HepG2 (cell line): Measurements from ENCODE around the gene SCN2A. TPM values are rescaled to one million over a fixed set of nuclear protein-coding genes. Genes with fewer than 3 reads are reported as not detected.

ENCODE experiments used
- ATAC-seq: fragments of 200-7000 bp; cut with Tn5 transposase; 3 replicates; pipeline ENCODE4 v1.9.1; 2020; ENCODE audit warnings: mild to moderate bottlenecking, moderate library complexity
- BruUV-seq: library from RNA; stranded (reverse); fragments of 400-500 nt; replicated peaks from 2 replicates; lab custom pipeline; 2021; lab: Mats Ljungman, UMichigan
- CTCF ChIA-PET: fragments of 300-600 bp; formaldehyde crosslinking; extraction: SDS; loops from one replicate; lab custom pipeline; 2021; ENCODE audit warnings: low total read pairs, inconsistent platforms, low intra/inter-chr PET ratio; lab: Yijun Ruan, JAX
- POLR2A ChIA-PET: fragments of 350-600 bp; sonication (Branson Sonifier 250); formaldehyde crosslinking; loops from one replicate; lab custom pipeline; 2020; ENCODE audit warnings: antibody characterized with exemption, inconsistent platforms; lab: Yijun Ruan, JAX
- DNase-seq: peaks from one replicate; pipeline ENCODE4 v3.0.0-alpha.2; 2015; ENCODE audit warnings: low spot score
- FAIRE-seq: peaks from 3 replicates; lab custom pipeline; 2011; peaks lifted over from hg19 to GRCh38; lab: Jason Lieb, UNC
- H2AFZ ChIP-seq: one replicate; pipeline ENCODE4 v1.6.1; 2011; ENCODE audit warnings: low read length, inconsistent platforms
- H3K27ac ChIP-seq: fragments of 300-600 bp; 3 replicates; pipeline ENCODE4 v1.8.0; 2011; ENCODE audit warnings: mixed run types, mild to moderate bottlenecking, mixed read lengths, low read length, inconsistent platforms; ENCODE audit not compliant: insufficient read depth; ENCODE audit errors: extremely low read length
- H3K27me3 ChIP-seq, 2 experiments: fragments of 200-600 bp in 1 of 2; 2 replicates in 1 of 2; 3 replicates in 1 of 2; pipeline versions ENCODE4 v1.6.0 to v1.8.0; 2011; ENCODE audit warnings: low read length in 2 of 2, mild to moderate bottlenecking in 2 of 2, moderate library complexity in 2 of 2, inconsistent platforms in 1 of 2; ENCODE audit not compliant: insufficient read depth in 2 of 2, control insufficient read depth in 1 of 2
- H3K36me3 ChIP-seq, 2 experiments: fragments of 200-600 bp in 1 of 2; replicated peaks in 1 of 2; 2 replicates in 1 of 2; 3 replicates in 1 of 2; pipeline versions ENCODE4 v1.5.1 to v1.8.0; 2011; ENCODE audit warnings: low read length in 2 of 2, inconsistent platforms in 1 of 2; ENCODE audit not compliant: insufficient read depth in 2 of 2, control insufficient read depth in 1 of 2
- H3K4me1 ChIP-seq: 2 replicates; pipeline ENCODE4 v1.5.1; 2012; ENCODE audit warnings: low read length, inconsistent platforms; ENCODE audit not compliant: insufficient read depth
- H3K4me2 ChIP-seq: 2 replicates; pipeline ENCODE4 v1.6.0; 2011; ENCODE audit warnings: low read depth, low read length, inconsistent platforms
- H3K4me3 ChIP-seq, 3 experiments: fragments of 200-600 bp in 1 of 3; sonication (generic), shearing (Covaris generic) in 1 of 3; replicated peaks in 1 of 3; 2 replicates each; pipeline ENCODE4 v1.5.1; 2011 to 2016; ENCODE audit warnings: low read length in 3 of 3, inconsistent platforms in 2 of 3, low read depth in 2 of 3, mild to moderate bottlenecking in 2 of 3, control low read depth in 1 of 3, mixed read lengths in 1 of 3; ENCODE audit not compliant: insufficient read depth in 1 of 3
- H3K79me2 ChIP-seq: one replicate; pipeline ENCODE4 v1.6.1; 2011; ENCODE audit warnings: low read length, inconsistent platforms; ENCODE audit not compliant: insufficient read depth
- H3K9ac ChIP-seq: 2 replicates; pipeline ENCODE4 v1.6.0; 2011; ENCODE audit warnings: mild to moderate bottlenecking, low read depth, low read length, inconsistent platforms; ENCODE audit not compliant: insufficient read depth
- H3K9me3 ChIP-seq: 2 replicates; pipeline ENCODE4 v1.5.1; 2012; ENCODE audit warnings: mild to moderate bottlenecking, low read length
- H4K20me1 ChIP-seq: 2 replicates; pipeline ENCODE4 v1.6.0; 2011; ENCODE audit warnings: inconsistent platforms, mild to moderate bottlenecking, low read length, moderate library complexity; ENCODE audit not compliant: insufficient read depth
- CREM ChIP-seq, 2 experiments: sonication (generic) in 1 of 2; formaldehyde crosslinking in 1 of 2; IDR thresholded peaks; 2 replicates each; pipeline versions ENCODE4 v1.4.0 to v1.6.1; 2016 to 2020; ENCODE audit warnings: antibody characterized with exemption in 1 of 2, mild to moderate bottlenecking in 1 of 2, missing genetic modification reagents in 1 of 2
- GTF3A ChIP-seq: sonication (generic); formaldehyde crosslinking; conservative IDR thresholded peaks from 2 replicates; pipeline ENCODE4 v1.4.0; 2020; ENCODE audit warnings: mild to moderate bottlenecking, missing genetic modification reagents
- JDP2 ChIP-seq: sonication (generic); formaldehyde crosslinking; IDR thresholded peaks from 2 replicates; pipeline ENCODE4 v1.8.1; 2022; ENCODE audit warnings: missing genetic modification reagents, borderline replicate concordance
- MIER2 ChIP-seq: IDR thresholded peaks from 2 replicates; pipeline ENCODE4 v1.6.1; 2016; ENCODE audit warnings: missing biosample characterization, missing genetic modification reagents
- NAIF1 ChIP-seq: sonication (generic); formaldehyde crosslinking; IDR thresholded peaks from 2 replicates; pipeline ENCODE4 v1.5.0; 2020; ENCODE audit warnings: mild to moderate bottlenecking, missing genetic modification reagents, borderline replicate concordance
- NONO ChIP-seq, 2 experiments: fragments of 450-650 bp in 1 of 2; sonication (generic) in 1 of 2; formaldehyde crosslinking in 1 of 2; IDR thresholded peaks in 1 of 2; conservative IDR thresholded peaks in 1 of 2; 2 replicates each; pipeline versions ENCODE4 v1.6.1 to v1.8.0; 2017 to 2022; ENCODE audit warnings: mild to moderate bottlenecking in 1 of 2, missing genetic modification reagents in 1 of 2, moderate library complexity in 1 of 2
- SALL1 ChIP-seq: sonication (generic); formaldehyde crosslinking; IDR thresholded peaks from 2 replicates; pipeline ENCODE4 v1.8.0; 2022; ENCODE audit warnings: mild to moderate bottlenecking, missing genetic modification reagents
- ZNF563 ChIP-seq: sonication (generic); formaldehyde crosslinking; IDR thresholded peaks from 2 replicates; pipeline ENCODE4 v1.8.0; 2022; ENCODE audit warnings: mild to moderate bottlenecking, moderate library complexity, missing genetic modification reagents
- ZNF816 ChIP-seq: sonication (generic); formaldehyde crosslinking; IDR thresholded peaks from 2 replicates; pipeline ENCODE4 v1.8.0; 2022; ENCODE audit warnings: missing genetic modification reagents, mild to moderate bottlenecking, borderline replicate concordance
- ZUFSP ChIP-seq: sonication (generic); formaldehyde crosslinking; IDR thresholded peaks from 2 replicates; pipeline ENCODE4 v1.9.0; 2021; ENCODE audit warnings: missing genetic modification reagents, mild to moderate bottlenecking, borderline replicate concordance
- WGBS: methylation state at CpG from one replicate; pipeline ENCODE4 v1.1.6; 2017; ENCODE audit warnings: low lambda C conversion rate; 5-methylcytosine and 5-hydroxymethylcytosine counted together
- in situ Hi-C: cut with HindIII; loops from 2 replicates; pipeline ENCODE4 v1.10.0; 2017; ENCODE audit warnings: low pct_unique_long_range_greater_than_20kb; ENCODE audit not compliant: extremely low pct_ligation_motif_present
- intact Hi-C: fragments of 100-400 bp; cut with micrococcal nuclease; formaldehyde crosslinking; loops from one replicate; pipeline ENCODE4 v1.10.0; 2022; ENCODE audit not compliant: unreplicated experiment
- polyA plus RNA-seq, 8 experiments: library from polyadenylated mRNA; depleted of rRNA in 3 of 8; stranded (reverse) in 7 of 8; unstranded in 1 of 8; fragments of >200 nt; fragmentation: Illumina TruSeq in 4 of 8; extraction: Trizol in 4 of 8; gene quantifications; 2 replicates each; pipeline versions ENCODE4 v1.2.1 to v1.2.3, GENCODE V29; 2011 to 2016; ENCODE audit warnings: low read depth in 4 of 8, missing spikeins in 1 of 8, mixed read lengths in 1 of 8; ENCODE audit not compliant: insufficient read depth in 1 of 8
- total RNA-seq, 5 experiments: library from RNA; depleted of rRNA; stranded (reverse); fragments of >200 nt; fragmentation: Illumina TruSeq; extraction: Trizol; gene quantifications; 2 replicates each; pipeline ENCODE4 v1.2.3, GENCODE V29; 2016; ENCODE audit warnings: low read depth in 1 of 5
- TF ChIP-seq, protein P1 (sequence below): IDR thresholded peaks from 2 replicates; pipeline ENCODE4 v1.6.1; 2016; ENCODE audit warnings: mild to moderate bottlenecking, missing biosample characterization, missing genetic modification reagents
- TF ChIP-seq, protein P2 (sequence below): sonication (generic); formaldehyde crosslinking; IDR thresholded peaks from 2 replicates; pipeline ENCODE4 v1.4.0; 2020; ENCODE audit warnings: missing genetic modification reagents, mild to moderate bottlenecking, borderline replicate concordance
- TF ChIP-seq, protein P3 (sequence below): sonication (generic); formaldehyde crosslinking; IDR thresholded peaks from 2 replicates; pipeline ENCODE4 v1.4.0; 2020; ENCODE audit warnings: missing genetic modification reagents
- TF ChIP-seq, protein P4 (sequence below): IDR thresholded peaks from 2 replicates; pipeline ENCODE4 v1.6.1; 2016; ENCODE audit warnings: low read depth
- TF ChIP-seq, protein P5 (sequence below): sonication (generic); formaldehyde crosslinking; IDR thresholded peaks from 2 replicates; pipeline ENCODE4 v1.8.0; 2023; ENCODE audit warnings: mild to moderate bottlenecking, missing genetic modification reagents

The SCN2A gene
- total and polyA plus RNA-seq, 2 of the 13 experiments (the other 11 are each of a cell fraction or from before 2014, with no cell fraction given) = 0.20 to 0.30 TPM

DNA sequence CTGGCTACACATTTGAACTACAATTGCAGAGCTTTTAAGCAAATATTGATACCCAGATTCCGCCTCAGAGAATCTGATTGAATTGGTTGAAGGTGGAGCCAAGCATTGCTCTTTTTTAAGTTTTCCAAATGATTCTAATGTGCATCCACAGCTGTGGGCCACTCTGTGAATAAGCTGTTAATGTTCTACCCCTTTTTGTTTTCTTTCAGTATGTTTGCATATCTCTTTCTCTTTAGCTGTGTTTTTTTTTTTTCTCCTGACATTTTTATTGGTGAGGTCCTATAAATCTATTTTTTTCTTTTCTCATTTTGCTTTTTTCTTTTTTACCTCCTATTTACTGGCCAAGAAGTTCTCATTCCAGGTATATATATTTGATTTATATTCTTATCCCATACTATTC, 41.9 kb upstream of the SCN2A start:
- Histone ChIP-seq H3K27me3 (no peaks in the 10 kb centered on the region), H3K9ac (no peak overlapping the region), H4K20me1 (no peaks in the 10 kb centered on the region), H3K9me3 (no peaks in the 10 kb centered on the region), H3K36me3 (no peaks in the 10 kb centered on the region), H3K4me2 (no peak overlapping the region), H3K4me3 (no peak overlapping the region), H2AFZ (no peak overlapping the region), H3K27ac (no peak overlapping the region), H3K79me2 (no peaks in the 10 kb centered on the region), H3K4me1 (no peaks in the 10 kb centered on the region)
- DNase-seq (no peak), ATAC-seq (no peak), FAIRE-seq (no peak)
- WGBS = 21% methylated on average over 1 of the region's 1 CpG
- BruUV-seq = no TSS peak
- in situ Hi-C loops (no loop called here), intact Hi-C loops (no loop called here)
- POLR2A ChIA-PET = no interaction called here
- CTCF ChIA-PET = no interaction called here
- TF ChIP-seq ZNF816 (CRISPR knock-in tag) (no peak), MIER2 (CRISPR knock-in tag) (no peak), GTF3A (no peak), JDP2 (CRISPR knock-in tag) (no peak), ZNF563 (CRISPR knock-in tag) (no peak), NONO (IDR thresholded peaks at IDR 0.05) (no peak), NONO (CRISPR knock-in tag; conservative IDR thresholded peaks at IDR 0.05) (no peak), NAIF1 (CRISPR knock-in tag) (no peak), CREM (IDR thresholded peaks at IDR 0.05) (no peak), CREM (CRISPR knock-in tag; IDR thresholded peaks at IDR 0.05) (no peak), ZUFSP (CRISPR knock-in tag) (no peak), SALL1 (no peak)
- TF ChIP-seq, protein P1, sequence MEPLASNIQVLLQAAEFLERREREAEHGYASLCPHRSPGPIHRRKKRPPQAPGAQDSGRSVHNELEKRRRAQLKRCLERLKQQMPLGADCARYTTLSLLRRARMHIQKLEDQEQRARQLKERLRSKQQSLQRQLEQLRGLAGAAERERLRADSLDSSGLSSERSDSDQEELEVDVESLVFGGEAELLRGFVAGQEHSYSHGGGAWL (CRISPR knock-in tag) = no peak
- TF ChIP-seq, protein P2, sequence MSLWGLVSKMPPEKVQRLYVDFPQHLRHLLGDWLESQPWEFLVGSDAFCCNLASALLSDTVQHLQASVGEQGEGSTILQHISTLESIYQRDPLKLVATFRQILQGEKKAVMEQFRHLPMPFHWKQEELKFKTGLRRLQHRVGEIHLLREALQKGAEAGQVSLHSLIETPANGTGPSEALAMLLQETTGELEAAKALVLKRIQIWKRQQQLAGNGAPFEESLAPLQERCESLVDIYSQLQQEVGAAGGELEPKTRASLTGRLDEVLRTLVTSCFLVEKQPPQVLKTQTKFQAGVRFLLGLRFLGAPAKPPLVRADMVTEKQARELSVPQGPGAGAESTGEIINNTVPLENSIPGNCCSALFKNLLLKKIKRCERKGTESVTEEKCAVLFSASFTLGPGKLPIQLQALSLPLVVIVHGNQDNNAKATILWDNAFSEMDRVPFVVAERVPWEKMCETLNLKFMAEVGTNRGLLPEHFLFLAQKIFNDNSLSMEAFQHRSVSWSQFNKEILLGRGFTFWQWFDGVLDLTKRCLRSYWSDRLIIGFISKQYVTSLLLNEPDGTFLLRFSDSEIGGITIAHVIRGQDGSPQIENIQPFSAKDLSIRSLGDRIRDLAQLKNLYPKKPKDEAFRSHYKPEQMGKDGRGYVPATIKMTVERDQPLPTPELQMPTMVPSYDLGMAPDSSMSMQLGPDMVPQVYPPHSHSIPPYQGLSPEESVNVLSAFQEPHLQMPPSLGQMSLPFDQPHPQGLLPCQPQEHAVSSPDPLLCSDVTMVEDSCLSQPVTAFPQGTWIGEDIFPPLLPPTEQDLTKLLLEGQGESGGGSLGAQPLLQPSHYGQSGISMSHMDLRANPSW = no peak
- TF ChIP-seq, protein P3, sequence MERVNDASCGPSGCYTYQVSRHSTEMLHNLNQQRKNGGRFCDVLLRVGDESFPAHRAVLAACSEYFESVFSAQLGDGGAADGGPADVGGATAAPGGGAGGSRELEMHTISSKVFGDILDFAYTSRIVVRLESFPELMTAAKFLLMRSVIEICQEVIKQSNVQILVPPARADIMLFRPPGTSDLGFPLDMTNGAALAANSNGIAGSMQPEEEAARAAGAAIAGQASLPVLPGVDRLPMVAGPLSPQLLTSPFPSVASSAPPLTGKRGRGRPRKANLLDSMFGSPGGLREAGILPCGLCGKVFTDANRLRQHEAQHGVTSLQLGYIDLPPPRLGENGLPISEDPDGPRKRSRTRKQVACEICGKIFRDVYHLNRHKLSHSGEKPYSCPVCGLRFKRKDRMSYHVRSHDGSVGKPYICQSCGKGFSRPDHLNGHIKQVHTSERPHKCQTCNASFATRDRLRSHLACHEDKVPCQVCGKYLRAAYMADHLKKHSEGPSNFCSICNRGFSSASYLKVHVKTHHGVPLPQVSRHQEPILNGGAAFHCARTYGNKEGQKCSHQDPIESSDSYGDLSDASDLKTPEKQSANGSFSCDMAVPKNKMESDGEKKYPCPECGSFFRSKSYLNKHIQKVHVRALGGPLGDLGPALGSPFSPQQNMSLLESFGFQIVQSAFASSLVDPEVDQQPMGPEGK (CRISPR knock-in tag) = no peak
- TF ChIP-seq, protein P4, sequence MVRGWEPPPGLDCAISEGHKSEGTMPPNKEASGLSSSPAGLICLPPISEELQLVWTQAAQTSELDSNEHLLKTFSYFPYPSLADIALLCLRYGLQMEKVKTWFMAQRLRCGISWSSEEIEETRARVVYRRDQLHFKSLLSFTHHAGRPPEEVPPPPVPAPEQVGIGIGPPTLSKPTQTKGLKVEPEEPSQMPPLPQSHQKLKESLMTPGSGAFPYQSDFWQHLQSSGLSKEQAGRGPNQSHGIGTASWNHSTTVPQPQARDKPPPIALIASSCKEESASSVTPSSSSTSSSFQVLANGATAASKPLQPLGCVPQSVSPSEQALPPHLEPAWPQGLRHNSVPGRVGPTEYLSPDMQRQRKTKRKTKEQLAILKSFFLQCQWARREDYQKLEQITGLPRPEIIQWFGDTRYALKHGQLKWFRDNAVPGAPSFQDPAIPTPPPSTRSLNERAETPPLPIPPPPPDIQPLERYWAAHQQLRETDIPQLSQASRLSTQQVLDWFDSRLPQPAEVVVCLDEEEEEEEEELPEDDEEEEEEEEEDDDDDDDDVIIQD (CRISPR knock-in tag) = no peak
- TF ChIP-seq, protein P5, sequence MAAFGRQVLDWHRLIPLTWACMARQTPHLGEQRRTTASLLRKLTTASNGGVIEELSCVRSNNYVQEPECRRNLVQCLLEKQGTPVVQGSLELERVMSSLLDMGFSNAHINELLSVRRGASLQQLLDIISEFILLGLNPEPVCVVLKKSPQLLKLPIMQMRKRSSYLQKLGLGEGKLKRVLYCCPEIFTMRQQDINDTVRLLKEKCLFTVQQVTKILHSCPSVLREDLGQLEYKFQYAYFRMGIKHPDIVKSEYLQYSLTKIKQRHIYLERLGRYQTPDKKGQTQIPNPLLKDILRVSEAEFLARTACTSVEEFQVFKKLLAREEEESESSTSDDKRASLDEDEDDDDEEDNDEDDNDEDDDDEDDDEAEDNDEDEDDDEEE (CRISPR knock-in tag) = no peak
